Epithelial cell of proximal tubule (primary cell): ENCODE measurements around the gene MAP3K20. TPM values are rescaled to one million over a fixed set of nuclear protein-coding genes. Genes with fewer than 3 reads are reported as not detected.

Experiments
- DNase-seq: peaks from one replicate; pipeline ENCODE4 v3.0.0-alpha.2; 2011; ENCODE audit warnings: low read depth
- H3K4me3 ChIP-seq: 2 replicates; pipeline ENCODE4 v1.5.1; 2011; ENCODE audit warnings: low read depth, mild to moderate bottlenecking, low read length
- CTCF ChIP-seq: conservative IDR thresholded peaks from 2 replicates; pipeline ENCODE4 v1.5.1; 2012; ENCODE audit warnings: low read depth, mild to moderate bottlenecking, low read length
- total RNA-seq: library from RNA; depleted of rRNA; stranded (reverse); fragments of >200 nt; gene quantifications from 2 replicates; pipeline ENCODE4 v1.2.3, GENCODE V29; 2015

The MAP3K20 gene
- total RNA-seq, 1 donor from 2014 or later: 19.4 TPM

- no peak overlapping the region for H3K4me3 ChIP-seq
- TF ChIP-seq CTCF: no peak
- DNase-seq: no peak
These were observed 140.4 kb downstream of the MAP3K20 start for GRCh38 chr2:173216051-173216450.

- TF ChIP-seq CTCF: no peak
- no peak for DNase-seq
These were observed 141.0 kb downstream of the MAP3K20 start for GRCh38 chr2:173216668-173217067.

GRCh38 chr2:173217116-173217840 lies 141.6 kb downstream of the MAP3K20 start:
- H3K4me3 ChIP-seq: no peak overlapping the region
- TF ChIP-seq CTCF: no peak
- DNase-seq: peak; percentile 18

More at GRCh38 chr2:173216668-173217067, 141.0 kb downstream of the MAP3K20 start:
- H3K4me3 ChIP-seq: no peak overlapping the region

GRCh38 chr2:173218326-173219056 lies 142.8 kb downstream of the MAP3K20 start:
- no peak for DNase-seq
- no peak for TF ChIP-seq CTCF
- no peak overlapping the region for H3K4me3 ChIP-seq

- TF ChIP-seq CTCF: no peak
These were observed 145.6 kb downstream of the MAP3K20 start for GRCh38 chr2:173221132-173221695.

GRCh38 chr2:173221937-173222594 lies 146.4 kb downstream of the MAP3K20 start:
- TF ChIP-seq CTCF: no peak
- no peak for DNase-seq
- H3K4me3 ChIP-seq: no peak overlapping the region

More at GRCh38 chr2:173221132-173221695, 145.6 kb downstream of the MAP3K20 start:
- no peak for DNase-seq
- H3K4me3 ChIP-seq: no peak overlapping the region
